GM23248 (cell line): ENCODE measurements around the gene TMEM161A.

Experiments
- EZH2 ChIP-seq: fragments of 200-600 bp; sonication (generic); IDR thresholded peaks from 2 replicates; pipeline ENCODE4 v1.6.1; 2018; ENCODE audit warnings: antibody characterized with exemption, mild to moderate bottlenecking; ENCODE audit not compliant: insufficient read depth, poor library complexity, severe bottlenecking
- EZH2phosphoT487 ChIP-seq: fragments of 200-600 bp; sonication (generic); IDR thresholded peaks from 2 replicates; pipeline ENCODE4 v1.6.1; 2018; ENCODE audit warnings: antibody characterized with exemption, moderate library complexity, mild to moderate bottlenecking, low read depth; ENCODE audit not compliant: insufficient read depth

DNA sequence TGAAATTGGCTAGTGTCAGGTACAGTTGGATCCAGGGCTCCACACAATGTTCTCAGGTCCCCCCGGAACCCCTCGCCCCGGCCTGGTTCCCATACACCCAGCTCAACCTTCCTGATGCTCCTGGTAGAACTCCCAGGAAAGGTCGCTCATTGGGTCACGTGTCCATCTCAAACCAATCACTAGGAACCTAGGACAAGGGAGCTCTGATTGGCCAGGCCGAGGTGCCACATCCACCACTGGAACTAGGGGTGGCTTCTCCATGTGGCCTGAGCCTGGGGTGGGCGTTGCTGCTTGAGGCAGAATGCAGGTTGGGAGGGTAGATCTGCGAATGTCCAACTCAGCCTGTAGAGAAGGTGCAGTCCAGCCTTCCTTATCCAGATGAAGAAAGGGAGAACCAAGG is 38.7 kb upstream of the TMEM161A start:
- no peak for TF ChIP-seq EZH2
- TF ChIP-seq EZH2phosphoT487, result no peak
